Right lobe of liver (tissue), 4 donors: Measurements from ENCODE around the gene EVX1.

Source experiments
- POLR2A ChIP-seq: fragments of 450-650 bp; IDR thresholded peaks from one replicate; pipeline ENCODE4 v1.6.1; 2017; ENCODE audit warnings: antibody characterized with exemption, mild to moderate bottlenecking
- TF ChIP-seq, protein P1 (sequence below), 4 donors: fragments of 200-600 bp in 3 of 4; fragments of 450-650 bp in 1 of 4; IDR thresholded peaks; one replicate each; pipeline versions ENCODE4 v1.5.1 to v1.8.0; 2016 to 2022; ENCODE audit warnings: antibody characterized with exemption in 4 of 4, mild to moderate bottlenecking in 2 of 4
- donor health status: DM: no; HTN: no; CAD: no.
- donor health status: DM: no; HTN: no; CAD: no.
- donor health status: DM: no; HTN: yes; CAD: no.

DNA sequence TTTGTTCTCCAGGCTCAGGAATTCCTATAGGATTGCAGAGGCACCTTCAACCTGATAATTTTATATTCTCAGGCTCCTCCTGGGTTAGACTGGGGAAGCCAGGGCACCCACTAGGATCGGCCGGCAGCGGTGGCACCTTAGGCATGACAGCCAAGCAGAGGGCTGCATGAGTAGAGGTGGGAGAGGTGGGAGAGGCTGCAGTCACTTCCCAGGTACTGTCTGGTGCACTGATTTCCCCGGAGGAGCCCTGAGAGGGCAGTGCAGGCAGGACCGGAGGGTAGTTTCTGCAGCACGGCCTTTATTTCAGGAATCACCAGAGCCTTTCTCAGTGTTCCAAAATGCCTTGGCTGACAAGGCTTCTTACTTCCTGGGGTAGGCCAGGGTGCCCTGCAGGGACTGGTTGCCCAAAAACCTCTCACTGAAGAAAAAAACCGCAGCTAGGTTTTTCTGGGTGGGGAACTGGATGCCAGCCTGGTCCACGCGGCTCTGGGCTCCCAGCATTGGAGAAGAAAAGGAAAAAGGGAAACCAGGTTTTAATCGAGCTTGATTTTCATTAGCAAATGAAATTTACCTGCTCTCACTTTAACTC, 39.1 kb upstream of the EVX1 start:
- TF ChIP-seq, protein P1, sequence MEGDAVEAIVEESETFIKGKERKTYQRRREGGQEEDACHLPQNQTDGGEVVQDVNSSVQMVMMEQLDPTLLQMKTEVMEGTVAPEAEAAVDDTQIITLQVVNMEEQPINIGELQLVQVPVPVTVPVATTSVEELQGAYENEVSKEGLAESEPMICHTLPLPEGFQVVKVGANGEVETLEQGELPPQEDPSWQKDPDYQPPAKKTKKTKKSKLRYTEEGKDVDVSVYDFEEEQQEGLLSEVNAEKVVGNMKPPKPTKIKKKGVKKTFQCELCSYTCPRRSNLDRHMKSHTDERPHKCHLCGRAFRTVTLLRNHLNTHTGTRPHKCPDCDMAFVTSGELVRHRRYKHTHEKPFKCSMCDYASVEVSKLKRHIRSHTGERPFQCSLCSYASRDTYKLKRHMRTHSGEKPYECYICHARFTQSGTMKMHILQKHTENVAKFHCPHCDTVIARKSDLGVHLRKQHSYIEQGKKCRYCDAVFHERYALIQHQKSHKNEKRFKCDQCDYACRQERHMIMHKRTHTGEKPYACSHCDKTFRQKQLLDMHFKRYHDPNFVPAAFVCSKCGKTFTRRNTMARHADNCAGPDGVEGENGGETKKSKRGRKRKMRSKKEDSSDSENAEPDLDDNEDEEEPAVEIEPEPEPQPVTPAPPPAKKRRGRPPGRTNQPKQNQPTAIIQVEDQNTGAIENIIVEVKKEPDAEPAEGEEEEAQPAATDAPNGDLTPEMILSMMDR (IDR thresholded peaks at IDR 0.05), result no peak
- no peak for TF ChIP-seq POLR2A
